Measurements from ENCODE around the gene CRACR2A. TPM values are rescaled to one million over a fixed set of nuclear protein-coding genes. Genes with fewer than 3 reads are reported as not detected.
A peak's percentile ranks its signal among the peaks of the same experiment; 100 is the strongest.

The CRACR2A gene
- total and polyA plus RNA-seq, 9 of the 15 experiments (the other 6 are each of a cell fraction or from before 2014, with no cell fraction given): 2.1 to 15.1 (median 10.4) TPM

- TF ChIP-seq BCLAF1 (IDR thresholded peaks at IDR 0.05; ENCODE audit: borderline replicate concordance in 1 of 2, control insufficient read depth in 1 of 2, low read depth in 2 of 2, low read length in 1 of 2) (no peak), ZNF551 (CRISPR knock-in tag; IDR thresholded peaks at IDR 0.05) (no peak), HOXB6 (CRISPR knock-in tag; IDR thresholded peaks at IDR 0.05; ENCODE audit: borderline replicate concordance) (no peak), ATF1 (CRISPR knock-in tag; IDR thresholded peaks at IDR 0.05) (no peak), ATF1 (tag; IDR thresholded peaks at IDR 0.05) (peak; percentile 39), ATF7 (IDR thresholded peaks at IDR 0.05) (peak; percentile 93), ATF2 (CRISPR knock-in tag; IDR thresholded peaks at IDR 0.05) (peak; percentile 57; the same call in 1 of the 2 replicates), GMEB1 (CRISPR knock-in tag; IDR thresholded peaks at IDR 0.05) (no peak)
Measured at GRCh38 chr12:3748620-3749019, 4.3 kb downstream of the CRACR2A start (continued).

Data from K562 (cell line).